ENCODE measurements around the gene GPR33. TPM values are rescaled to one million over a fixed set of nuclear protein-coding genes. Genes with fewer than 3 reads are reported as not detected.
"Not testable (repeated sequence)": the region's sequence is repeated elsewhere in the genome, so short reads cannot be mapped to it uniquely, and the experiment has no call there.

The GPR33 gene
- total and polyA plus RNA-seq, 2 of the 8 experiments (the other 6 are each of a cell fraction or from before 2014, with no cell fraction given) = not detected

- Histone ChIP-seq H2BK20ac (ENCODE audit: low read length) (no peak overlapping the region), H3K9ac (replicated peaks in 1 of 4; ENCODE audit: extremely low read depth in 1 of 4, low read depth in 3 of 4, low read length in 3 of 4) (no peak overlapping the region), H3K56ac (replicated peaks; ENCODE audit: insufficient read length, low read depth, low read length) (no peak overlapping the region), H3K4ac (replicated peaks; ENCODE audit: insufficient read length, low read depth, low read length) (no peak overlapping the region), H3K79me1 (ENCODE audit: low read depth, low read length) (no peaks in the 10 kb centered on the region), H2BK5ac (ENCODE audit: low read depth, low read length) (no peak overlapping the region), H4K5ac (ENCODE audit: insufficient read length, low read depth, low read length) (no peak overlapping the region), H2AFZ (ENCODE audit: low read length) (no peak overlapping the region), H3K23me2 (ENCODE audit: low read depth, low read length) (no peaks in the 10 kb centered on the region), H4K20me1 (replicated peaks in 1 of 2; ENCODE audit: control insufficient read depth in 1 of 2, insufficient read depth in 2 of 2, low read length in 2 of 2) (no peaks in the 10 kb centered on the region), H3K27me3 (replicated peaks in 1 of 4; ENCODE audit: control insufficient read depth in 3 of 4, extremely low read depth in 1 of 4, insufficient read depth in 3 of 4, low read length in 3 of 4) (no peaks in the 10 kb centered on the region), H2BK120ac (replicated peaks; ENCODE audit: low read depth, low read length) (no peak overlapping the region), H2BK12ac (ENCODE audit: low read depth, low read length) (no peak overlapping the region), H3K14ac (ENCODE audit: insufficient read length) (no peak overlapping the region), H3K4me1 (replicated peaks in 1 of 4; ENCODE audit: control insufficient read depth in 3 of 4, insufficient read depth in 4 of 4, low read length in 3 of 4) (no peaks in the 10 kb centered on the region), H3K4me2 (ENCODE audit: insufficient read depth in 1 of 2, low read depth in 2 of 2, low read length in 2 of 2) (no peak overlapping the region), H3K23ac (ENCODE audit: insufficient read length) (no peak overlapping the region), H3K27ac (ENCODE audit: low read depth, low read length) (no peak overlapping the region), H3K36me3 (ENCODE audit: control insufficient read depth in 2 of 4, insufficient read depth in 4 of 4, low read length in 3 of 4) (no peaks in the 10 kb centered on the region), H4K91ac (replicated peaks; ENCODE audit: insufficient read length, low read length) (no peak overlapping the region), H3K79me2 (ENCODE audit: control insufficient read depth in 1 of 2, insufficient read depth in 2 of 2, low read length in 2 of 2) (no peaks in the 10 kb centered on the region), H3K9me3 (ENCODE audit: insufficient read depth in 2 of 2, low read depth in 1 of 2, low read length in 1 of 2) (no peaks in the 10 kb centered on the region), H2AK5ac (ENCODE audit: low read depth, low read length) (no peak overlapping the region), H3K4me3 (ENCODE audit: extremely low read depth in 1 of 4, insufficient read depth in 2 of 4, low read depth in 3 of 4, low read length in 4 of 4) (no peak overlapping the region), H2BK15ac (ENCODE audit: low read length) (no peak overlapping the region), H4K8ac (ENCODE audit: extremely low read depth, insufficient read depth, low read length) (no peak overlapping the region), H3K18ac (ENCODE audit: extremely low read depth, low read length) (no peak overlapping the region)
- DNase-seq (ENCODE audit: low read depth in 1 of 2, low spot score in 2 of 2) (no peak), FAIRE-seq (no peak)
- ChIA-PET POLR2A (ENCODE audit: partially characterized antibody) (no interaction called here), CTCF (ENCODE audit: partially characterized antibody) (no interaction called here)
- TF ChIP-seq BCL11A (IDR thresholded peaks at IDR 0.05; ENCODE audit: low read depth in 2 of 2, low read length in 2 of 2) = no peak
- TF ChIP-seq RNF2 (IDR thresholded peaks at IDR 0.05; ENCODE audit: borderline replicate concordance, low read depth, low read length, missing control alignments, poor library complexity, severe bottlenecking) = no peak
These were observed 22.7 kb downstream of the GPR33 start for GRCh38 chr14:31465111-31465510.

GRCh38 chr14:31462450-31462849 lies 25.4 kb downstream of the GPR33 start:
- H3K9me3 ChIP-seq (ENCODE audit: insufficient read depth in 2 of 2, low read depth in 1 of 2, low read length in 1 of 2); H3K4me2 ChIP-seq (ENCODE audit: insufficient read depth in 1 of 2, low read depth in 2 of 2, low read length in 2 of 2); H4K8ac ChIP-seq (ENCODE audit: extremely low read depth, insufficient read depth, low read length); H3K18ac ChIP-seq (ENCODE audit: extremely low read depth, low read length); H3K23ac ChIP-seq (ENCODE audit: insufficient read length); H2BK5ac ChIP-seq (ENCODE audit: low read depth, low read length); H2AFZ ChIP-seq (ENCODE audit: low read length); H3K4ac ChIP-seq (replicated peaks; ENCODE audit: insufficient read length, low read depth, low read length); H3K27ac ChIP-seq (ENCODE audit: low read depth, low read length); FAIRE-seq; H2BK20ac ChIP-seq (ENCODE audit: low read length); H2BK120ac ChIP-seq (replicated peaks; ENCODE audit: low read depth, low read length); H3K14ac ChIP-seq (ENCODE audit: insufficient read length); H2BK15ac ChIP-seq (ENCODE audit: low read length); H3K4me1 ChIP-seq (replicated peaks in 1 of 4; ENCODE audit: control insufficient read depth in 3 of 4, insufficient read depth in 4 of 4, low read length in 3 of 4); H3K9ac ChIP-seq (replicated peaks in 1 of 4; ENCODE audit: extremely low read depth in 1 of 4, low read depth in 3 of 4, low read length in 3 of 4); H3K36me3 ChIP-seq (ENCODE audit: control insufficient read depth in 2 of 4, insufficient read depth in 4 of 4, low read length in 3 of 4); H3K4me3 ChIP-seq (ENCODE audit: extremely low read depth in 1 of 4, insufficient read depth in 2 of 4, low read depth in 3 of 4, low read length in 4 of 4); POLR2A ChIA-PET (ENCODE audit: partially characterized antibody); H3K79me1 ChIP-seq (ENCODE audit: low read depth, low read length); H3K27me3 ChIP-seq (replicated peaks in 1 of 4; ENCODE audit: control insufficient read depth in 3 of 4, extremely low read depth in 1 of 4, insufficient read depth in 3 of 4, low read length in 3 of 4); H3K56ac ChIP-seq (replicated peaks; ENCODE audit: insufficient read length, low read depth, low read length); H3K23me2 ChIP-seq (ENCODE audit: low read depth, low read length); H2BK12ac ChIP-seq (ENCODE audit: low read depth, low read length); H2AK5ac ChIP-seq (ENCODE audit: low read depth, low read length); DNase-seq (ENCODE audit: low read depth in 1 of 2, low spot score in 2 of 2); CTCF ChIA-PET (ENCODE audit: partially characterized antibody); H3K79me2 ChIP-seq (ENCODE audit: control insufficient read depth in 1 of 2, insufficient read depth in 2 of 2, low read length in 2 of 2); H4K91ac ChIP-seq (replicated peaks; ENCODE audit: insufficient read length, low read length); H4K5ac ChIP-seq (ENCODE audit: insufficient read length, low read depth, low read length); H4K20me1 ChIP-seq (replicated peaks in 1 of 2; ENCODE audit: control insufficient read depth in 1 of 2, insufficient read depth in 2 of 2, low read length in 2 of 2): not testable (repeated sequence)
- WGBS, 2 experiments (ENCODE audit: extremely low coverage in 1 of 2, insufficient coverage in 1 of 2, insufficient read length in 1 of 2, insufficient replicate concordance in 2 of 2, low coverage in 1 of 2, low lambda C conversion rate in 2 of 2, missing lambda C conversion rate in 1 of 2) = 91% methylated on average over 2 of the region's 2 CpGs; no CpG with 5 or more reads in 1 of the 2 experiments

Measured in H1 (cell line).